Measurements from ENCODE around the gene CCDC33. TPM values are rescaled to one million over a fixed set of nuclear protein-coding genes. Genes with fewer than 3 reads are reported as not detected.

The CCDC33 gene
- total RNA-seq, 4 donors from 2014 or later: not detected

- TF ChIP-seq POLR2A (IDR thresholded peaks at IDR 0.05; ENCODE audit: low read depth) (no peak), EP300 (IDR thresholded peaks at IDR 0.05) (no peak), POLR2AphosphoS5 (IDR thresholded peaks at IDR 0.05) (no peak), CTCF (IDR thresholded peaks at IDR 0.05) (no peak)
- peaks cover 22 to 39% (median 31%) of the 10 kb centered on the region in 4 donors for H3K4me1 ChIP-seq
Measured at GRCh38 chr15:74199297-74199652, 36.9 kb upstream of the CCDC33 start.

GRCh38 chr15:74200412-74200815 lies 35.7 kb upstream of the CCDC33 start:
- no CpG with 5 or more reads among the region's 1 CpG for WGBS
- DNase-seq (ENCODE audit: extremely low spot score): no peak
- TF ChIP-seq POLR2A (IDR thresholded peaks at IDR 0.05; ENCODE audit: low read depth) (no peak), CTCF (IDR thresholded peaks at IDR 0.05) (no peak), POLR2AphosphoS5 (IDR thresholded peaks at IDR 0.05) (no peak), EP300 (IDR thresholded peaks at IDR 0.05) (no peak)
- intact Hi-C loops (cut with DNase I): no loop called here
- peaks cover 22 to 39% (median 31%) of the 10 kb centered on the region in 4 donors for H3K4me1 ChIP-seq
- no peak overlapping the region for H3K27ac ChIP-seq (replicated peaks in 1 of 4)
- H3K36me3 ChIP-seq: no peaks in the 10 kb centered on the region
- peaks cover 0 to 16% (median 0%) of the 10 kb centered on the region in 4 donors for H3K27me3 ChIP-seq
- no peaks in the 10 kb centered on the region for H3K9me3 ChIP-seq
- no peak overlapping the region for H3K4me3 ChIP-seq

More at GRCh38 chr15:74199297-74199652, 36.9 kb upstream of the CCDC33 start:
- no peak overlapping the region for H3K27ac ChIP-seq (replicated peaks in 1 of 4)
- no peak for DNase-seq (ENCODE audit: extremely low spot score)
- intact Hi-C loops (cut with DNase I): no loop called here
- H3K36me3 ChIP-seq: no peaks in the 10 kb centered on the region
- H3K4me3 ChIP-seq: no peak overlapping the region
- peaks cover 0 to 16% (median 0%) of the 10 kb centered on the region in 4 donors for H3K27me3 ChIP-seq
- H3K9me3 ChIP-seq: no peaks in the 10 kb centered on the region
- 100% methylated on average over 5 of the region's 6 CpGs for WGBS

- WGBS: 82% methylated on average over 5 of the region's 8 CpGs
- Histone ChIP-seq H3K4me3 (no peak overlapping the region), H3K4me1 (peaks cover 23 to 35% (median 28%) of the 10 kb centered on the region in 4 donors), H3K36me3 (no peaks in the 10 kb centered on the region), H3K9me3 (no peaks in the 10 kb centered on the region), H3K27me3 (peaks cover 0 to 16% (median 0%) of the 10 kb centered on the region in 4 donors), H3K27ac (replicated peaks in 1 of 4) (no peak overlapping the region)
- intact Hi-C loops (cut with DNase I): no loop called here
- TF ChIP-seq POLR2AphosphoS5 (IDR thresholded peaks at IDR 0.05): no peak
- no peak for TF ChIP-seq POLR2A (IDR thresholded peaks at IDR 0.05; ENCODE audit: low read depth)
- TF ChIP-seq EP300 (IDR thresholded peaks at IDR 0.05): no peak
- TF ChIP-seq CTCF (IDR thresholded peaks at IDR 0.05): no peak
- no peak for DNase-seq (ENCODE audit: extremely low spot score)
Measured at GRCh38 chr15:74200871-74201419, 35.2 kb upstream of the CCDC33 start.

GRCh38 chr15:74201710-74202420 lies 34.3 kb upstream of the CCDC33 start:
- Histone ChIP-seq H3K9me3 (no peaks in the 10 kb centered on the region), H3K4me3 (no peak overlapping the region), H3K4me1 (peaks cover 16 to 28% (median 22%) of the 10 kb centered on the region in 4 donors), H3K27me3 (peaks cover 0 to 16% (median 0%) of the 10 kb centered on the region in 4 donors), H3K36me3 (no peaks in the 10 kb centered on the region), H3K27ac (replicated peaks in 1 of 4) (no peak overlapping the region)
- 52% methylated on average over 6 of the region's 7 CpGs for WGBS
- intact Hi-C loops (cut with DNase I): no loop called here
- TF ChIP-seq POLR2AphosphoS5 (IDR thresholded peaks at IDR 0.05) (no peak), EP300 (IDR thresholded peaks at IDR 0.05) (no peak), CTCF (IDR thresholded peaks at IDR 0.05) (no peak), POLR2A (IDR thresholded peaks at IDR 0.05; ENCODE audit: low read depth) (no peak)
- DNase-seq (ENCODE audit: extremely low spot score): no peak
